DMS153 treated with DMSO at 0.1 percent for 48 hours (cell line): ENCODE results near the gene CAMKMT.
"Not testable (repeated sequence)": the region's sequence is repeated elsewhere in the genome, so short reads cannot be mapped to it uniquely, and the experiment has no call there.

ENCODE experiments used
- DNase-seq: peaks from one replicate; lab custom pipeline; 2025; ENCODE audit not compliant: unreplicated experiment; lab: John Stamatoyannopoulos, UW

Gene CAMKMT

GRCh38 chr2:44358503-44358902, 3.2 kb upstream of the CAMKMT start:
- no peak for DNase-seq

- DNase-seq = no peak
These were observed 908 bp upstream of the CAMKMT start for GRCh38 chr2:44360749-44361329.

- no peak for DNase-seq
These were observed 664 bp downstream of the CAMKMT start for GRCh38 chr2:44362207-44363015.

GRCh38 chr2:44364604-44365003, 2.9 kb downstream of the CAMKMT start:
- DNase-seq = no peak

GRCh38 chr2:44367591-44367990, 5.8 kb downstream of the CAMKMT start:
- no peak for DNase-seq

- no peak for DNase-seq
These were observed 7.6 kb downstream of the CAMKMT start for GRCh38 chr2:44369392-44369791.

- no peak for DNase-seq
These were observed 9.7 kb downstream of the CAMKMT start for GRCh38 chr2:44371445-44371844.

GRCh38 chr2:44372246-44372645, 10.5 kb downstream of the CAMKMT start:
- DNase-seq = no peak

- DNase-seq = no peak
These were observed 15.7 kb downstream of the CAMKMT start for GRCh38 chr2:44377486-44377885.

- DNase-seq = not testable (repeated sequence)
These were observed 23.5 kb downstream of the CAMKMT start for GRCh38 chr2:44385226-44385625.

- DNase-seq = no peak
These were observed 27.1 kb downstream of the CAMKMT start for GRCh38 chr2:44388877-44389276.

GRCh38 chr2:44389895-44390294, 28.1 kb downstream of the CAMKMT start:
- DNase-seq = no peak

GRCh38 chr2:44392338-44392943, 30.7 kb downstream of the CAMKMT start:
- DNase-seq = no peak

- no peak for DNase-seq
These were observed 35.9 kb downstream of the CAMKMT start for GRCh38 chr2:44397447-44398175.

- no peak for DNase-seq
These were observed 36.6 kb downstream of the CAMKMT start for GRCh38 chr2:44398243-44398897.

- DNase-seq = no peak
These were observed 59.0 kb downstream of the CAMKMT start for GRCh38 chr2:44420725-44421124.

- no peak for DNase-seq
These were observed 62.5 kb downstream of the CAMKMT start for GRCh38 chr2:44424211-44424610.

GRCh38 chr2:44429034-44429433, 67.3 kb downstream of the CAMKMT start:
- no peak for DNase-seq

GRCh38 chr2:44430342-44430741, 68.6 kb downstream of the CAMKMT start:
- DNase-seq = no peak

- DNase-seq = peak; percentile 40
These were observed 72.1 kb downstream of the CAMKMT start for GRCh38 chr2:44433895-44434294.

- no peak for DNase-seq
These were observed 79.5 kb downstream of the CAMKMT start for GRCh38 chr2:44441200-44441599.
